ENCODE measurements around the gene MRTFA. TPM values are rescaled to one million over a fixed set of nuclear protein-coding genes. Genes with fewer than 3 reads are reported as not detected.

The MRTFA gene
- total and polyA plus RNA-seq, 8 donors = 22.5 to 58.0 (median 26.5) TPM

- Histone ChIP-seq H3K4me3 (no peak overlapping the region), H3K27me3 (no peaks in the 10 kb centered on the region), H3K9me3 (no peaks in the 10 kb centered on the region), H3K27ac (no peak overlapping the region), H3K36me3 (peaks cover 0 to 7% of the 10 kb centered on the region in 2 donors), H3K4me1 (peaks cover 0 to 29% of the 10 kb centered on the region in 2 donors)
- ATAC-seq = no peak
- DNase-seq = no peak
- TF ChIP-seq CTCF (IDR thresholded peaks at IDR 0.05) = no peak
- intact Hi-C loops (cut with DNase I) = no loop called here
Observed at GRCh38 chr22:40391417-40391816, 245.1 kb downstream of the MRTFA start.

GRCh38 chr22:40388231-40388630 lies 248.3 kb downstream of the MRTFA start:
- Histone ChIP-seq H3K4me1 (peaks cover 0 to 42% of the 10 kb centered on the region in 2 donors), H3K4me3 (no peak overlapping the region), H3K9me3 (no peaks in the 10 kb centered on the region), H3K27ac (no peak overlapping the region), H3K36me3 (no peaks in the 10 kb centered on the region), H3K27me3 (no peaks in the 10 kb centered on the region)
- no peak for TF ChIP-seq CTCF (IDR thresholded peaks at IDR 0.05)
- ATAC-seq (no peak), DNase-seq (no peak)
- intact Hi-C loops (cut with DNase I) = no loop called here

DNA sequence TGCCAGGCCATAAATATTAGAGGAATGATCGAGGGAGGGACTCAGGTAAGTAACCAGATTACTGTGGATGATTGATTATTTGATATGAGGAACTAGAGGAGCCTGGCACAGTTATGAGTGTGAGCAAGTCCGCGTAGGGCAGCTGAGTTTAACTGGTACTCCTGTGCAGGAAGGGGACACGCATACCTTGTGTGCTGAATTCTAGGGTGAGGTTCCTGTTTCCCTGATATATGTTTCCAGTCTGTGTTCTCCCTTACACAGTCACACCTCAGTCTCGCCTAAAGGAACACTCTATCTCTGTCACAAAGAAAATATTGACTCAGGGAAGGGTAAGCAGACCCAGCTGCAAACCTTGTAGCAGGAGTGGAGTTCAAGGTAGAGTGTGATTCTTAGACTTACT lies 248.8 kb downstream of the MRTFA start:
- Histone ChIP-seq H3K27ac (no peak overlapping the region), H3K4me3 (no peak overlapping the region), H3K4me1 (peaks cover 0 to 43% of the 10 kb centered on the region in 2 donors), H3K36me3 (no peaks in the 10 kb centered on the region), H3K27me3 (no peaks in the 10 kb centered on the region), H3K9me3 (no peaks in the 10 kb centered on the region)
- intact Hi-C loops (cut with DNase I) = no loop called here
- no peak for DNase-seq
- ATAC-seq = peak; percentile 74
- no peak for TF ChIP-seq CTCF (IDR thresholded peaks at IDR 0.05)

DNA sequence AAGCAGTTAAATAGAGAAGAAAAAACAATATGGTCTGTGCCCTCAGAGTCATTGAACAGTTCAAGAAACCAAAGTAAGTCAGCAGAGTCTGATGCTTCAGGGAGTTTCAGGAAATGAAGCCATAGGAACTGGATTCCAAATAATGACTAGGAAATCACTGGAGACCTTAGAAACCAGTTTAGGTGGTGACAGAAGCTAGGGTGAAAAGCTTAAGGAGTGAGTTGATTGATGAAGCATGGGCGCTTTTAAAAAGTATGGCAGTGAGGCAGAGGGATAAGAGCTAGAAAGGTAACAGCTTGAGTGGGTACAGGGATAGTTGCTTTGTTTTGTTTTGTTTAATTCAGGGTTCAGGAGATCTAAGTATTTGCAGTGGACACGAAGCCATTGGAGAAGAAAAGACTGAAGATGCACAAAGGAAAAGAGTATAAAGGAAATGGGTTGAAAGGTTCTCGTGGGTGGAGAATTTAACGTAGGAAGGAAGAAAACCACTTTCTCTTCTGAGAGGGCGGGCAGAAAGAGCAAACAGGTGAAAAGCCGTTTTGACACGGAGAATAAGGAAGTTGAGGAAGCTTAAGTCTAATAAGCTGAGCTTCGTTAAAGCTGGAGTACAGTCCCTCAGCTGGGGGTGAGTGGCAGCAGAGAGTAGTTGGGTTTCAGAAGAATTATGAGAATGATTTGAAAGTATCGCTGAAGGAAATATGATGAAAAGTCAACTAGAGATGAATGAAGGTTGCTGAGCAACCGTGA lies 251.3 kb downstream of the MRTFA start:
- ATAC-seq = peak; percentile 57
- no peak for DNase-seq
- Histone ChIP-seq H3K36me3 (no peaks in the 10 kb centered on the region), H3K9me3 (no peaks in the 10 kb centered on the region), H3K4me1 (peaks cover 0 to 43% of the 10 kb centered on the region in 2 donors), H3K4me3 (no peak overlapping the region), H3K27ac (peak overlapping the region; percentile 3 to 65), H3K27me3 (no peaks in the 10 kb centered on the region)
- intact Hi-C loops (cut with DNase I) = no loop called here
- TF ChIP-seq CTCF (IDR thresholded peaks at IDR 0.05) = no peak

- TF ChIP-seq CTCF (IDR thresholded peaks at IDR 0.05) = no peak
- H3K27ac ChIP-seq = no peak overlapping the region
- no peak for DNase-seq
- no peaks in the 10 kb centered on the region for H3K36me3 ChIP-seq
- H3K4me3 ChIP-seq = no peak overlapping the region
- H3K27me3 ChIP-seq = no peaks in the 10 kb centered on the region
- no peak for ATAC-seq
- H3K9me3 ChIP-seq = no peaks in the 10 kb centered on the region
- H3K4me1 ChIP-seq = peaks cover 0 to 42% of the 10 kb centered on the region in 2 donors
- intact Hi-C loops (cut with DNase I) = no loop called here
Observed at GRCh38 chr22:40383905-40384304, 252.6 kb downstream of the MRTFA start.

Measured in left lung (tissue), 10 donors.